BLaER1 (cell line): ENCODE results near the gene CPNE7.

Source experiments
- H3K27ac ChIP-seq: shearing (Covaris generic); formaldehyde crosslinking; 2 replicates; pipeline ENCODE4 v1.8.1; 2022
- H3K27me3 ChIP-seq: shearing (Covaris generic); formaldehyde crosslinking; 2 replicates; pipeline ENCODE4 v1.8.1; 2022
- H3K36me3 ChIP-seq: shearing (Covaris generic); formaldehyde crosslinking; 2 replicates; pipeline ENCODE4 v1.8.1; 2022
- H3K4me1 ChIP-seq: shearing (Covaris generic); formaldehyde crosslinking; 2 replicates; pipeline ENCODE4 v1.8.1; 2022
- H3K4me2 ChIP-seq: shearing (Covaris generic); formaldehyde crosslinking; 2 replicates; pipeline ENCODE4 v1.8.1; 2022
- H3K4me3 ChIP-seq: shearing (Covaris generic); formaldehyde crosslinking; 2 replicates; pipeline ENCODE4 v1.8.1; 2022
- H3K9ac ChIP-seq: shearing (Covaris generic); formaldehyde crosslinking; 2 replicates; pipeline ENCODE4 v1.8.1; 2022
- H3K9me3 ChIP-seq: shearing (Covaris generic); formaldehyde crosslinking; 2 replicates; pipeline ENCODE4 v1.8.1; 2022
- H4K20me1 ChIP-seq: shearing (Covaris generic); formaldehyde crosslinking; 2 replicates; pipeline ENCODE4 v1.8.1; 2022
- Cebpa-rat ChIP-seq: shearing (Covaris generic); IDR thresholded peaks from 2 replicates; pipeline ENCODE4 v1.8.1; 2022

Gene CPNE7

GRCh38 chr16:89548344-89549006 is 27.1 kb upstream of the CPNE7 start:
- peak overlapping the region; percentile 25; the same call in 1 of the 2 replicates for H3K9ac ChIP-seq

GRCh38 chr16:89549007-89549700 is 26.4 kb upstream of the CPNE7 start:
- Histone ChIP-seq H3K27ac (peak overlapping the region; percentile 48), H3K4me3 (no peak overlapping the region), H4K20me1 (peaks cover 37% of the 10 kb centered on the region), H3K36me3 (peaks cover 91% of the 10 kb centered on the region), H3K27me3 (no peaks in the 10 kb centered on the region), H3K4me2 (peak overlapping the region; percentile 76), H3K9me3 (no peaks in the 10 kb centered on the region), H3K9ac (peak overlapping the region; percentile 25), H3K4me1 (peaks cover 26% of the 10 kb centered on the region)
- no peak for TF ChIP-seq Cebpa-rat

More at GRCh38 chr16:89548344-89549006, 27.1 kb upstream of the CPNE7 start:
- Histone ChIP-seq H3K9me3 (no peaks in the 10 kb centered on the region), H3K27ac (peak overlapping the region; percentile 48), H3K36me3 (peaks cover 93% of the 10 kb centered on the region), H3K4me3 (no peak overlapping the region), H3K4me1 (peaks cover 26% of the 10 kb centered on the region), H3K27me3 (no peaks in the 10 kb centered on the region), H3K4me2 (peak overlapping the region; percentile 76), H4K20me1 (peaks cover 38% of the 10 kb centered on the region)
- no peak for TF ChIP-seq Cebpa-rat

- H3K9me3 ChIP-seq: no peaks in the 10 kb centered on the region
- TF ChIP-seq Cebpa-rat: no peak
- H4K20me1 ChIP-seq: peaks cover 28% of the 10 kb centered on the region
- no peak overlapping the region for H3K4me2 ChIP-seq
- H3K27ac ChIP-seq: no peak overlapping the region
- no peak overlapping the region for H3K4me3 ChIP-seq
- H3K36me3 ChIP-seq: peaks cover 91% of the 10 kb centered on the region
- no peaks in the 10 kb centered on the region for H3K27me3 ChIP-seq
- H3K4me1 ChIP-seq: peaks cover 26% of the 10 kb centered on the region
- no peak overlapping the region for H3K9ac ChIP-seq
Observed at GRCh38 chr16:89550421-89551007, 25.0 kb upstream of the CPNE7 start.

- Histone ChIP-seq H3K27me3 (no peaks in the 10 kb centered on the region), H3K4me2 (no peak overlapping the region), H4K20me1 (peaks cover 26% of the 10 kb centered on the region), H3K27ac (no peak overlapping the region), H3K4me1 (peaks cover 39% of the 10 kb centered on the region), H3K4me3 (no peak overlapping the region), H3K9ac (no peak overlapping the region), H3K9me3 (no peaks in the 10 kb centered on the region), H3K36me3 (peaks cover 81% of the 10 kb centered on the region)
- no peak for TF ChIP-seq Cebpa-rat
Observed at GRCh38 chr16:89552329-89552728, 23.2 kb upstream of the CPNE7 start.

DNA sequence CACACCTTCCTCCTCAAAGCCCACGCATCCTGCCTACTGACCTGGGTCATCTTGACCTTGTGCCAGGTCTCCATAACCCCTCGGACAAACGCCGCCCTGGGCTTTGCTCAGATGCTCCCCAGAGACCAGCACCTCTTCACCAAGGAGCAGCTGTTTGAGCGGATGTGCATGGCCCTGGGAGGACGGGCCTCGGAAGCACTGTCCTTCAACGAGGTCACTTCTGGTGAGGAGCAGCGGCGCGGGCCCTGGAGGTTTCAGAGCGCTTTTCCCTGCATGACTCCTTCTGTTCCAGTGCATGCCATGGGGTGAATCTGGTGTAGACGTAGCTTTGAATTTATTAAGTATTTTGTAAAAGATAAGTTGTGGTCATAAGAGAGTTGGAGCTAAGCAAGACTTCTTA is 22.6 kb upstream of the CPNE7 start:
- Histone ChIP-seq H3K4me2 (no peak overlapping the region), H3K27ac (no peak overlapping the region), H3K9me3 (no peaks in the 10 kb centered on the region), H4K20me1 (peaks cover 21% of the 10 kb centered on the region), H3K4me1 (peaks cover 44% of the 10 kb centered on the region), H3K36me3 (peaks cover 76% of the 10 kb centered on the region), H3K4me3 (no peak overlapping the region), H3K9ac (0 out of 2 replicates have a peak overlapping the region, but pooled peaks have one; percentile 35), H3K27me3 (no peaks in the 10 kb centered on the region)
- no peak for TF ChIP-seq Cebpa-rat

GRCh38 chr16:89553733-89554132 is 21.8 kb upstream of the CPNE7 start:
- TF ChIP-seq Cebpa-rat: no peak
- Histone ChIP-seq H3K9ac (no peak overlapping the region), H3K4me2 (no peak overlapping the region), H3K4me1 (peaks cover 40% of the 10 kb centered on the region), H3K27me3 (no peaks in the 10 kb centered on the region), H3K27ac (no peak overlapping the region), H3K9me3 (no peaks in the 10 kb centered on the region), H3K36me3 (peaks cover 71% of the 10 kb centered on the region), H4K20me1 (peaks cover 12% of the 10 kb centered on the region), H3K4me3 (no peak overlapping the region)

DNA sequence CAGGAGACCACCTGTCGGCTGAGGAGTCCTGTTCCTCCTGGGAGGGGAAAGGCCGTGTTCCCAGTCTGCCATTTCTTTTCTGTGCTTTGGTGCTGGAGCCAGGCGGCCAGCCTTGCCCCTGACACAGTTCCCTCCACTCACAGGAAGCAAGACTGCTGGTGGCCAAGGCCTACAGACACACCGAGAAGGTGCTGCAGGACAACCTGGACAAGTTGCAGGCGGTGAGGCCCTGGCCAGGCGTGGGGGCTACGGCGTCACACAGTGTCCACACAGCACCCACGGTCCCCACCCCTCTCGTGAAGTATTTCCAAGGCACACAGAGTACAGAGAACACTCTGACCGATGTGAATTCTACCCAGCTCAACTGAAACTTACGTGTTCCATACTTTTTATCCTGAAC is 21.2 kb upstream of the CPNE7 start:
- TF ChIP-seq Cebpa-rat: no peak
- H3K27me3 ChIP-seq: no peaks in the 10 kb centered on the region
- H3K4me3 ChIP-seq: no peak overlapping the region
- H3K27ac ChIP-seq: no peak overlapping the region
- no peak overlapping the region for H3K9ac ChIP-seq
- peaks cover 40% of the 10 kb centered on the region for H3K4me1 ChIP-seq
- H3K9me3 ChIP-seq: no peaks in the 10 kb centered on the region
- H4K20me1 ChIP-seq: peaks cover 6% of the 10 kb centered on the region
- H3K36me3 ChIP-seq: peaks cover 69% of the 10 kb centered on the region
- no peak overlapping the region for H3K4me2 ChIP-seq

- Histone ChIP-seq H3K36me3 (peaks cover 59% of the 10 kb centered on the region), H3K9ac (no peak overlapping the region)
Observed at GRCh38 chr16:89555265-89555664, 20.3 kb upstream of the CPNE7 start.

DNA sequence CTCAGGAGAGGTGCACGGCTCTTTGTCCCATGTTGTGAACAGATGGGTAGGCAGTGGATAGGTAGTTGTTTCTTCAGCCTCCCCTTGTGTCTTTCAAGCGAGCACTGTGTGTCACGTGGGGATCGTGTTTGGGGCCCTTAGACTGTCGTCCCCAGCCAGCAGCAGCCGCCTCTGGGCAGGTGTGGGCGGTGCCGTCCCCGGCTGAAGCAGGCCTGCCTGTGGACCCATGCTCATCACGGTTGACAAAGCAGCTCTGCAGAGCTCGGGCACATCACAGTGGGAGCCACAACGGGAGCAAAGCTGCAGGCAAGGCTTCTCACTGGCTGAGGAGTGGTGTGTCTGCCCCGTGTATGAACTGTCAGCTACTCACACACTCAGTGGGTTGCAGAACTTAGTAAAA is 19.8 kb upstream of the CPNE7 start:
- H3K4me3 ChIP-seq: no peak overlapping the region
- peaks cover 2% of the 10 kb centered on the region for H4K20me1 ChIP-seq
- 0 out of 2 replicates have a peak overlapping the region, but pooled peaks have one; percentile 68 for H3K4me2 ChIP-seq
- H3K9me3 ChIP-seq: no peaks in the 10 kb centered on the region
- peaks cover 36% of the 10 kb centered on the region for H3K4me1 ChIP-seq
- H3K36me3 ChIP-seq: peaks cover 54% of the 10 kb centered on the region
- no peak for TF ChIP-seq Cebpa-rat
- no peaks in the 10 kb centered on the region for H3K27me3 ChIP-seq
- H3K27ac ChIP-seq: no peak overlapping the region
- H3K9ac ChIP-seq: no peak overlapping the region

More at GRCh38 chr16:89555265-89555664, 20.3 kb upstream of the CPNE7 start:
- H3K27ac ChIP-seq: no peak overlapping the region
- H3K4me2 ChIP-seq: no peak overlapping the region
- H3K4me1 ChIP-seq: peaks cover 37% of the 10 kb centered on the region
- H3K4me3 ChIP-seq: no peak overlapping the region
- H4K20me1 ChIP-seq: no peaks in the 10 kb centered on the region
- no peaks in the 10 kb centered on the region for H3K27me3 ChIP-seq
- TF ChIP-seq Cebpa-rat: no peak
- no peaks in the 10 kb centered on the region for H3K9me3 ChIP-seq
